ENCODE measurements around the gene SAP30. TPM values are rescaled to one million over a fixed set of nuclear protein-coding genes. Genes with fewer than 3 reads are reported as not detected.

SAP30 gene
- total and polyA plus RNA-seq, 5 donors from 2014 or later = 6.0 to 16.7 (median 8.4) TPM

- Histone ChIP-seq H3K36me3 (ENCODE audit: control insufficient read depth, insufficient read depth, low read length) (peaks cover 25% of the 10 kb centered on the region), H3K4me1 (ENCODE audit: control insufficient read depth, insufficient read depth, low read length, poor library complexity, severe bottlenecking) (peaks cover 31% of the 10 kb centered on the region), H3K27me3 (ENCODE audit: control insufficient read depth, insufficient read depth, low read length) (no peaks in the 10 kb centered on the region), H3K9me3 (ENCODE audit: control insufficient read depth in 2 of 2, low read length in 2 of 2) (no peaks in the 10 kb centered on the region), H3K4me3 (ENCODE audit: low read depth, low read length) (peak overlapping the region; percentile 87), H3K27ac (ENCODE audit: insufficient read depth, low read length, poor library complexity, severe bottlenecking) (peak overlapping the region; percentile 97)
- Mint-ChIP-seq H3K9me3 (no peaks in the 10 kb centered on the region), H3K27me3 (peaks cover 5% of the 10 kb centered on the region), H3K27ac (peak overlapping the region; percentile 100), H3K36me3 (peaks cover 17% of the 10 kb centered on the region), H3K4me1 (peaks cover 12 to 44% (median 30%) of the 10 kb centered on the region in 4 donors), H3K4me3 (peak overlapping the region; percentile 94 to 100 (median 100))
- no peak for ATAC-seq (ENCODE audit: low read depth in 2 of 2)
- DNase-seq = peak in 2 of 3 donors; percentile 39 to 65
Measured at GRCh38 chr4:173333658-173334084, 37.1 kb upstream of the SAP30 start.

DNA sequence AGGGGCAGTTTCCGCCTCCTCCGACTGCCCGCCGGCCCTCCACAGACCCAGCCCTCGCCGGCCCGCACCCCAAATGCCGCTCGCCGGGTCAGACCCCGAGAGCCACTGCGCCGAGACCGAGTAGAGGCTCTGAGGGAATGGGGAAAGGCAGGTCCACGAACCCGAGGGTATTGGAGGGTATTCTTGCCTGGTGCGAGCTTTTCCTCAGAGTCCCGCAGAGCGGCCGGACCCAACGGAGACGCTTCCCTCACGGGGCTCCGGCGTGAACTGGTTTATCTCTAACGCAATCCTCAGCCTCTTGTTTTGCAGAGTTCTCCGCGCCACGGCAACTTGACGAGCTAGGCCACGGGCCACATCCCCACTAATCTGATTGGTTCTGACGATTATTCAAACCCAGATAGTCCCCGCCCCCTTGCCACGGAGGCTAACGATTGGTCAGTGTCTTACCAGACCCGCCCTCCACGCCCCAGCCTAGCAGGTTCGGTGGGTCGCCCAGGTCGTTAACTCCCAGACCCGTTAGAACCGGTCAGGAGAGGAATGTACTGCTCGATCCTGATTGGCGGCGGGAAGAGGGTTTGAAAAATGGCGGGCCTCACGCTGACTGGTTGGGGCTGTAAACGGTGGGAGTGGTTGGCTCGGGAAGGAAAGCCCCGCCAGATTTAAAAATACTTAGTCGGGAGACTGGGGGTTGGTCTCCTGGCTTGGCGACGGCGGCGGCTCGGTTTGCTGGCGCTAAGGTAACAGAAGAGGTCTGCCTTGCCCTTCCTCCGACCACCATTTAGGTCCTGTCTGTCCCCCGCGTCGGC lies 36.5 kb upstream of the SAP30 start, which contains the start of gene HMGB2:
Gene HMGB2, minus strand, starts transcription at position 274 of the 806 bp plus-strand sequence. CDS start 709 bp downstream, outside the sequence.
- peak; percentile 95 to 97 for ATAC-seq (ENCODE audit: low read depth in 2 of 2)
- Histone ChIP-seq H3K4me1 (ENCODE audit: control insufficient read depth, insufficient read depth, low read length, poor library complexity, severe bottlenecking) (peaks cover 31% of the 10 kb centered on the region), H3K27ac (ENCODE audit: insufficient read depth, low read length, poor library complexity, severe bottlenecking) (peak within 1 kb of the TSS; percentile 97), H3K36me3 (ENCODE audit: control insufficient read depth, insufficient read depth, low read length) (peaks cover 21% of the 10 kb centered on the region), H3K4me3 (ENCODE audit: low read depth, low read length) (peak within 1 kb of the TSS; percentile 87), H3K27me3 (ENCODE audit: control insufficient read depth, insufficient read depth, low read length) (no peaks in the 10 kb centered on the region), H3K9me3 (ENCODE audit: control insufficient read depth in 2 of 2, low read length in 2 of 2) (no peaks in the 10 kb centered on the region)
- Mint-ChIP-seq H3K9me3 (no peaks in the 10 kb centered on the region), H3K4me1 (peaks cover 12 to 43% (median 30%) of the 10 kb centered on the region in 4 donors), H3K4me3 (peak within 1 kb of the TSS; percentile 94 to 100 (median 100)), H3K27me3 (peaks cover 5% of the 10 kb centered on the region), H3K27ac (peak within 1 kb of the TSS; percentile 100), H3K36me3 (peaks cover 14% of the 10 kb centered on the region)
- DNase-seq = peak; percentile 99 to 100 (median 100)

DNA sequence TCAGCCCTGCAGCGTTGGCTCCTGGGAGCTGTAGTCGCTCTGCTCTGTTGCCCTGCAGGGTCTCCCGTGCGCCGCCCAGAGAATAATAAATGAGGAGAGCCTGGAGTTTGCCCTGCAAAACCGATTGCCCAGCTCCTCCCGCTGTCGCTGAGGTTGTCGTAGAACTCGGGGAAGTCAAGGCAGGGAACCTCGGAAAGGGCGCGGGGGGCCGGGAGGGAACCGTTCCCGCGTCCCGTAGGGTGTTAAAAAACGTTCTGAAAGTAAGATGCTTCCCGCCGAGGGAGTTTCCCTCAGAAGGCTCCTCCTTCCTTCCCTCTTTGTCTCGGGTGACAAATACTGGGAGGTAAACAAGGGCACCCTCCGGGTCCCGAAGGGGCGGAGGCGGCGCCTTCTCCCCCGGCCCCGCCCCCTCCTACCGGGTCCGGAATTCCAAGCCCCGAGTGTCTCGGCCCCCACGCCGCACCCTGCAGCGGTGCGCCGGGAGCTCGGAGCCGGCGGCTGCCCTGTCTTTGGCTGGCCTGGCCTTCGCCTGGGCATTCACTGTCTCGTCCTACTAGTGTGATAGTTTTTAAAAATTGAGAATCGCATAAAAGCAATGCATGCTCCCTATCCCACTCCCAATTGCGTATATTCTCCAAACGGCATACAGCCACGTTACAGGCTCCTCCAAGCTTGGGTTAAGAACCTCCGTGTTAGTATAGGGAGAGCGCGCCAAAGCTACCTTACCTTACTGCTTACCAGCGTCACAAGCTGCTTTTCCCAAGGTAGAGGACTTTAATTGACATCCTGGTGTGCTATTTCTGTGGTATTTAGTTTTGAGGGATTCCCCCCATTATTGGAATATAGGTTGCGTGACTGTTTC lies 35.6 kb upstream of the SAP30 start:
- H3K4me1 ChIP-seq (ENCODE audit: control insufficient read depth, insufficient read depth, low read length, poor library complexity, severe bottlenecking) = peaks cover 31% of the 10 kb centered on the region
- H3K9me3 Mint-ChIP-seq = no peaks in the 10 kb centered on the region
- H3K4me3 ChIP-seq (ENCODE audit: low read depth, low read length) = peak overlapping the region; percentile 75
- H3K27me3 ChIP-seq (ENCODE audit: control insufficient read depth, insufficient read depth, low read length) = no peaks in the 10 kb centered on the region
- H3K9me3 ChIP-seq (ENCODE audit: control insufficient read depth in 2 of 2, low read length in 2 of 2) = no peaks in the 10 kb centered on the region
- DNase-seq (peak; percentile 11 to 65 (median 36)), ATAC-seq (ENCODE audit: low read depth in 2 of 2) (peak; percentile 13 to 16)
- H3K4me3 Mint-ChIP-seq = peak overlapping the region; percentile 94 to 100 (median 100)
- peaks cover 11% of the 10 kb centered on the region for H3K36me3 Mint-ChIP-seq
- peak overlapping the region; percentile 97 for H3K27ac ChIP-seq (ENCODE audit: insufficient read depth, low read length, poor library complexity, severe bottlenecking)
- H3K27ac Mint-ChIP-seq = peak overlapping the region in 2 of 3 donors; percentile 100
- H3K4me1 Mint-ChIP-seq = peaks cover 12 to 34% (median 28%) of the 10 kb centered on the region in 4 donors
- H3K27me3 Mint-ChIP-seq = peaks cover 5% of the 10 kb centered on the region
- H3K36me3 ChIP-seq (ENCODE audit: control insufficient read depth, insufficient read depth, low read length) = peaks cover 13% of the 10 kb centered on the region

DNA sequence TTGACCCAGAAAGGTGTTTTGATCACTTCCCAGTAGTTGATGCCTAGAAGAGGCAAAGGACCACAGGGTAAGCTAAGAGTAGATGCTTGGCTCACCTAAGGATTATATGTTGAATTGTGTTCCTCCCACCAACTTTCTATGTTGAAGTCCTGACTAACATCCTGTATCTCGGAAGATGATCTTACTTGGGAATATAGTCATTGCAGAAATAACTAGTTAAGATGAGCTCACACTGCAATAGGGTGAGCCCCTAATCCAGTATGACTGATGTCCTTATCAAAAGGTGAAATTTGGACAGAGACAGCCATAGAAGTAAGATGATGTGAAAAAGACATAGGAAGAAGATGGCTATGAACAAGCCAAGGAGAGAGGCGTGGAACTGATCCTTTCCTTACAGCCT lies 33.3 kb upstream of the SAP30 start:
- H3K27ac ChIP-seq (ENCODE audit: insufficient read depth, low read length, poor library complexity, severe bottlenecking) = no peak overlapping the region
- H3K9me3 ChIP-seq (ENCODE audit: control insufficient read depth in 2 of 2, low read length in 2 of 2) = no peaks in the 10 kb centered on the region
- no peaks in the 10 kb centered on the region for H3K27me3 ChIP-seq (ENCODE audit: control insufficient read depth, insufficient read depth, low read length)
- H3K27ac Mint-ChIP-seq = no peak overlapping the region
- no peaks in the 10 kb centered on the region for H3K36me3 ChIP-seq (ENCODE audit: control insufficient read depth, insufficient read depth, low read length)
- peak overlapping the region in 1 of 4 donors; percentile 22 for H3K4me3 Mint-ChIP-seq
- H3K4me1 Mint-ChIP-seq = peaks cover 4 to 18% (median 15%) of the 10 kb centered on the region in 4 donors
- H3K4me3 ChIP-seq (ENCODE audit: low read depth, low read length) = no peak overlapping the region
- H3K4me1 ChIP-seq (ENCODE audit: control insufficient read depth, insufficient read depth, low read length, poor library complexity, severe bottlenecking) = peaks cover 16% of the 10 kb centered on the region
- peaks cover 5% of the 10 kb centered on the region for H3K27me3 Mint-ChIP-seq
- DNase-seq = no peak
- H3K36me3 Mint-ChIP-seq = no peaks in the 10 kb centered on the region
- no peak for ATAC-seq (ENCODE audit: low read depth in 2 of 2)
- H3K9me3 Mint-ChIP-seq = no peaks in the 10 kb centered on the region

DNA sequence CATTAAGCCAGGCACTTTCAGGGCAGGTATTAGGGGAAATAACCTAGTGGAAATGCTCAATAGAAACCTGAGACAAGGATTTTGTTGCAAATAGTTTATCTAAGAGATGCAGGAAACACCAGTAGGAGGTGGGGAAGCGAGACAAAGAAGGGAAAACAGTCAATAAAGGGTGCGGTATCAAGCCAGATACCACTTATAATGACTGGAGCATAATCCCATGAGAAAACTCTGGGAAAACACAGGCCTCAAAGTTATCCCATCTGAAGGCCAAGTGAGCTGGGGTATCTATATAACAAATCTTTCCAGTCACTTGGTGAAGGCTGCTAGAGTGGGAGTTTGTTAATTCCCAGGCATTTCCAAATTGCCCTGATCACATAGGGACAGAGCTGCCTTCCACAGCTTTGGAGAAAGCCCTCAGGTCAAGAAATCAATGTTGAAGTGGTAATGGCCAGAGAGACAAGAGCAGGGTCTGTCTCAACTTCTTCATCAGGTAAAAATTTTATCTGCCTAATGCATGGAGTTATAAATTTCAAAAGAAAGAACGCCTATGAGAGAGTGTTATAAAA lies 26.8 kb upstream of the SAP30 start:
- ATAC-seq (ENCODE audit: low read depth in 2 of 2) (no peak), DNase-seq (no peak)
- no peak overlapping the region for H3K27ac Mint-ChIP-seq
- H3K36me3 ChIP-seq (ENCODE audit: control insufficient read depth, insufficient read depth, low read length) = no peaks in the 10 kb centered on the region
- H3K4me1 ChIP-seq (ENCODE audit: control insufficient read depth, insufficient read depth, low read length, poor library complexity, severe bottlenecking) = no peaks in the 10 kb centered on the region
- no peaks in the 10 kb centered on the region for H3K9me3 Mint-ChIP-seq
- H3K9me3 ChIP-seq (ENCODE audit: control insufficient read depth in 2 of 2, low read length in 2 of 2) = no peaks in the 10 kb centered on the region
- peaks cover 19% of the 10 kb centered on the region for H3K27me3 Mint-ChIP-seq
- H3K36me3 Mint-ChIP-seq = no peaks in the 10 kb centered on the region
- H3K4me3 Mint-ChIP-seq = no peak overlapping the region
- no peaks in the 10 kb centered on the region for H3K4me1 Mint-ChIP-seq
- no peaks in the 10 kb centered on the region for H3K27me3 ChIP-seq (ENCODE audit: control insufficient read depth, insufficient read depth, low read length)
- H3K27ac ChIP-seq (ENCODE audit: insufficient read depth, low read length, poor library complexity, severe bottlenecking) = no peak overlapping the region
- no peak overlapping the region for H3K4me3 ChIP-seq (ENCODE audit: low read depth, low read length)

GRCh38 chr4:173345648-173346047 lies 25.1 kb upstream of the SAP30 start:
- Mint-ChIP-seq H3K27me3 (peaks cover 27% of the 10 kb centered on the region), H3K36me3 (no peaks in the 10 kb centered on the region), H3K9me3 (no peaks in the 10 kb centered on the region), H3K4me1 (no peaks in the 10 kb centered on the region), H3K4me3 (no peak overlapping the region), H3K27ac (no peak overlapping the region)
- no peaks in the 10 kb centered on the region for H3K36me3 ChIP-seq (ENCODE audit: control insufficient read depth, insufficient read depth, low read length)
- no peak overlapping the region for H3K4me3 ChIP-seq (ENCODE audit: low read depth, low read length)
- no peak overlapping the region for H3K27ac ChIP-seq (ENCODE audit: insufficient read depth, low read length, poor library complexity, severe bottlenecking)
- DNase-seq (no peak), ATAC-seq (ENCODE audit: low read depth in 2 of 2) (no peak)
- H3K4me1 ChIP-seq (ENCODE audit: control insufficient read depth, insufficient read depth, low read length, poor library complexity, severe bottlenecking) = no peaks in the 10 kb centered on the region
- no peaks in the 10 kb centered on the region for H3K27me3 ChIP-seq (ENCODE audit: control insufficient read depth, insufficient read depth, low read length)
- H3K9me3 ChIP-seq (ENCODE audit: control insufficient read depth in 2 of 2, low read length in 2 of 2) = no peaks in the 10 kb centered on the region

DNA sequence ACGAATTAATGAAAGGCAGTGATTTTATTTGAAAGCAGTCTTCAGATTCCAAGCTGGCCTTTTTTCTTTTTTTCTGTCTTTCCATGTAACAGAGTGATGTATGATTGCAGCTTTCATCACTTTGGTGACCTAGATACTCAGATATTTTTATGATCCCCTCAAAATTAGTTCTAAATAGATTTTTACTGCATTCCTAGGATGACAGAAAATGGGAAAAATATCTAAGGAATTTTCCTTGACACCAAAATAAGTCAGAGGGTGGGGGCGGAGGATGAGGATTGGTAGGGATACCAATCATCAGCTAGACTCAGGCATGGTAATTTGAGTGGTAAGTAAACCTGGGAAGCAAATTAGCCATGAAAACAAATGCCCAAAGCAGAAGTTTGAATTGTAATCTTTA lies 24.7 kb upstream of the SAP30 start:
- Mint-ChIP-seq H3K36me3 (no peaks in the 10 kb centered on the region), H3K4me3 (no peak overlapping the region), H3K27me3 (peaks cover 27% of the 10 kb centered on the region), H3K27ac (no peak overlapping the region), H3K9me3 (no peaks in the 10 kb centered on the region), H3K4me1 (no peaks in the 10 kb centered on the region)
- H3K9me3 ChIP-seq (ENCODE audit: control insufficient read depth in 2 of 2, low read length in 2 of 2) = no peaks in the 10 kb centered on the region
- ATAC-seq (ENCODE audit: low read depth in 2 of 2) (no peak), DNase-seq (no peak)
- no peaks in the 10 kb centered on the region for H3K36me3 ChIP-seq (ENCODE audit: control insufficient read depth, insufficient read depth, low read length)
- H3K4me3 ChIP-seq (ENCODE audit: low read depth, low read length) = no peak overlapping the region
- no peak overlapping the region for H3K27ac ChIP-seq (ENCODE audit: insufficient read depth, low read length, poor library complexity, severe bottlenecking)
- no peaks in the 10 kb centered on the region for H3K27me3 ChIP-seq (ENCODE audit: control insufficient read depth, insufficient read depth, low read length)
- H3K4me1 ChIP-seq (ENCODE audit: control insufficient read depth, insufficient read depth, low read length, poor library complexity, severe bottlenecking) = no peaks in the 10 kb centered on the region
